Measurements from ENCODE around the gene CUTC. TPM values are rescaled to one million over a fixed set of nuclear protein-coding genes. Genes with fewer than 3 reads are reported as not detected.
"Not testable (repeated sequence)": the region's sequence is repeated elsewhere in the genome, so short reads cannot be mapped to it uniquely, and the experiment has no call there.

Gene CUTC
- total RNA-seq, 4 donors from 2014 or later, result 11.7 to 53.6 (median 17.0) TPM

GRCh38 chr10:99743841-99744240, 11.8 kb downstream of the CUTC start:
- no peak for DNase-seq
- H3K27me3 ChIP-seq, result no peaks in the 10 kb centered on the region
- TF ChIP-seq CTCF (IDR thresholded peaks at IDR 0.05), result no peak
- TF ChIP-seq POLR2A (IDR thresholded peaks at IDR 0.05), result no peak
- peaks cover 0 to 14% (median 1%) of the 10 kb centered on the region in 4 donors for H3K9me3 ChIP-seq
- no peak overlapping the region for H3K4me3 ChIP-seq
- H3K36me3 ChIP-seq, result peaks cover 0 to 97% (median 0%) of the 10 kb centered on the region in 3 donors
- no peaks in the 10 kb centered on the region for H3K4me1 ChIP-seq
- no peak overlapping the region for H3K27ac ChIP-seq

DNA sequence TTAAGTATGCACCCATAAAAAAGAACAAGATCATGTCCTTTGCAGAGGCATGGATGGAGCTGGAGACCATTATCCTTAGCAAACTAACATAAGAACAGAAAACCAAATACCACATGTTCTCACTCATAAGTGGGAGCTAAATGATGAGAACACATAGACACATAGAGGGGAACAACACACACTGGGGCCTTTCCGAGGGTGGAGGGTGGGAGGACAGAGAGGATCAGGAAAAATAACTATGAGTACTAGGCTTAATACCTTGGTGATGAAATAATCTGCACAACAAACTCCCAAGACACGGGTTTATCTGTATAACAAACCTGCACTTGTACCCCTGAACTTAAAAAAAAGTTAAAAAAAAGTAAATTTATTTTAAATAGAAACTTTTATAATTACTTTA, 14.1 kb downstream of the CUTC start:
- H3K9me3 ChIP-seq, DNase-seq, H3K4me3 ChIP-seq, H3K27me3 ChIP-seq, H3K4me1 ChIP-seq, H3K27ac ChIP-seq: not testable (repeated sequence)
- H3K36me3 ChIP-seq, result peaks cover 0 to 88% (median 0%) of the 10 kb centered on the region in 3 donors

- no peak overlapping the region for H3K4me3 ChIP-seq
- H3K4me1 ChIP-seq, result no peaks in the 10 kb centered on the region
- no peaks in the 10 kb centered on the region for H3K27me3 ChIP-seq
- no peak for DNase-seq
- peaks cover 0 to 85% (median 0%) of the 10 kb centered on the region in 3 donors for H3K36me3 ChIP-seq
- no peaks in the 10 kb centered on the region for H3K9me3 ChIP-seq
- H3K27ac ChIP-seq, result no peak overlapping the region
- TF ChIP-seq CTCF (IDR thresholded peaks at IDR 0.05) (no peak), POLR2A (IDR thresholded peaks at IDR 0.05) (no peak)
Measured at GRCh38 chr10:99748823-99749451, 16.9 kb downstream of the CUTC start.

- Histone ChIP-seq H3K27me3 (no peaks in the 10 kb centered on the region), H3K9me3 (no peaks in the 10 kb centered on the region), H3K4me1 (no peaks in the 10 kb centered on the region), H3K4me3 (no peak overlapping the region), H3K27ac (no peak overlapping the region), H3K36me3 (peaks cover 0 to 79% (median 0%) of the 10 kb centered on the region in 3 donors)
- DNase-seq, result no peak
- TF ChIP-seq CTCF (IDR thresholded peaks at IDR 0.05) (no peak), POLR2A (IDR thresholded peaks at IDR 0.05) (no peak)
Measured at GRCh38 chr10:99750641-99751040, 18.6 kb downstream of the CUTC start.

DNA sequence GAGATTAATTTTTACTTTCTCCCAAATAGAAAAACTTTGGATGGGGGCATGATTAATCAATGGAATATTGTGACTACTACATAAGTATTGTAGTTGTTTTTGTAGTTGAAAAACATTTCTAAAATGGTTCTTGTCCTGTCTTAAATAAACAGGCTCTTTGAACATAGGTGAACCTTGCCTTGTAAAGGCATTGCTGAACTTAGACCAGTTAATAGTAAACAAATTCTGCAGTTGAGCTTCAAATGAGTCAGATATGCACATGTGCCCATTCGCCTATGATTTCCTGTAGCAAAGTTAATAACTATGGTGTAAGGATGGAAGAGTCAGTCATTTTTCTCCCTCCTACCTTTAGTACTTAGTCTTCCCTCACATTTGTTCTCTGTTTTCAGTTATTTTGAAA, 22.6 kb downstream of the CUTC start:
- no peaks in the 10 kb centered on the region for H3K27me3 ChIP-seq
- H3K9me3 ChIP-seq, result no peaks in the 10 kb centered on the region
- TF ChIP-seq POLR2A (IDR thresholded peaks at IDR 0.05) (no peak), CTCF (IDR thresholded peaks at IDR 0.05) (no peak)
- H3K36me3 ChIP-seq, result peaks cover 0 to 78% (median 0%) of the 10 kb centered on the region in 3 donors
- H3K4me1 ChIP-seq, result no peaks in the 10 kb centered on the region
- no peak overlapping the region for H3K4me3 ChIP-seq
- DNase-seq, result no peak
- H3K27ac ChIP-seq, result peak overlapping the region in 2 of 4 donors; percentile 3 to 4

DNA sequence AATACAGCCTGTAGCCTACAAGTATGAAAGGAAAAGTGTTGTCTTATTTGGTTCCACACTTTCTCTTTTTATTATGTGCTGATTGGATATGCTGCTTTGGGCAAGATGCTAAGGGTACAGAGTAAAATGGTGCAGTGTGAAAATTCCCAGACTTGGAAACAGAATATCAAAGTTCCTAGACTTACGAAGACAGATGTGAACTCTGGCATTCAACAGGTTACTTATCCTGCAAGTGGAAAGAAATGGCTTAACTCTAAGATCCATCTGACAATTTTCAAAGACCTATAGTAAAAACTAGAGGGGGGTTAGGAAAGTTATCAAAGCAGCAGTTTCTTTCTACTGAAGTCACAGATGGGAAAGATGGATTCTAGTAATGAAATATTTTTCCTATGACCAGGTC, 24.1 kb downstream of the CUTC start:
- DNase-seq, result no peak
- Histone ChIP-seq H3K27ac (no peak overlapping the region), H3K9me3 (no peaks in the 10 kb centered on the region), H3K27me3 (no peaks in the 10 kb centered on the region), H3K4me3 (no peak overlapping the region), H3K4me1 (peaks cover 0 to 3% (median 0%) of the 10 kb centered on the region in 4 donors), H3K36me3 (peaks cover 0 to 82% (median 0%) of the 10 kb centered on the region in 3 donors)
- TF ChIP-seq POLR2A (IDR thresholded peaks at IDR 0.05) (no peak), CTCF (IDR thresholded peaks at IDR 0.05) (no peak)

Measured in Peyer's patch (tissue), 4 donors.